GM19351 (cell line): ENCODE results near the gene PCYT2.

ENCODE experiments used
- ATAC-seq: cut with Tn5 transposase; IDR thresholded peaks from one replicate; pipeline ENCODE4 v1.9.1; 2021; ENCODE audit warnings: mild to moderate bottlenecking, moderate library complexity; ENCODE audit not compliant: unreplicated experiment

Gene PCYT2

DNA sequence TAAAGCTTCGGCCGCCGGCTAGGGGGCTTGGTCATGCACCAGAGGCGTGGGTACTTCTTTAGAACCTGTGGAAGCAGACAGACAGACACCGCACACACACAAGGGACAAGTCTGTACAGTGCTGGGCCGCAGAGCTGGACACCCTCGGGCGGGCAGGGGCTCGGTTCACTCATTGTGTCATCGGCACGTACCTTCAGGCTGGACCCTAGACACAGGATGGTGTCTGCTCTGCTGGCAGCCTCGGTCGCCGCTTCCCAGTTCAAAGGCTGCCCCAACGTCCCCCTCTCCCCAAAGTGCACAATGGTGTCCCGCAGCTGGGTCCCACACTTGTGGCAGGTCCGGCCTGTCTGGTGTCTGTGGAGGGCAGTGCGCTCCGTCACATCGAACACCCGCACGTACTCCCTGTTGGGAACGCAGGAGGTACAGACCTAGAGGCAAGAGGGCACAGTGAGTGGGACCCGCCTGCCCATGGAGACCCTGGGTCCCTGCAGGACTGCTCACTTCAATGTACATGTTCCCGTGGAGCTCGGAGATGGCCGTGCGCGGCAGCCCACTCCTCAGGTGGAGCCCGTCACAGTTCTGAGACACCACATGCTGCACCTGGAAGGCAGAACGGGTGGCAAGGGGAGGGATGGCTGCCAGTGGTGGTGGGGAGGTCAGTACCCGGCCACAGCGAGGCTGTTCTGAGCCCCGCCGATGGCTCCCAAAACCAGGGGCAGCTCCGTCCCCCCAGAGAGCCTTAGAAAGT lies 3.1 kb upstream of the PCYT2 start:
- ATAC-seq = no peak

DNA sequence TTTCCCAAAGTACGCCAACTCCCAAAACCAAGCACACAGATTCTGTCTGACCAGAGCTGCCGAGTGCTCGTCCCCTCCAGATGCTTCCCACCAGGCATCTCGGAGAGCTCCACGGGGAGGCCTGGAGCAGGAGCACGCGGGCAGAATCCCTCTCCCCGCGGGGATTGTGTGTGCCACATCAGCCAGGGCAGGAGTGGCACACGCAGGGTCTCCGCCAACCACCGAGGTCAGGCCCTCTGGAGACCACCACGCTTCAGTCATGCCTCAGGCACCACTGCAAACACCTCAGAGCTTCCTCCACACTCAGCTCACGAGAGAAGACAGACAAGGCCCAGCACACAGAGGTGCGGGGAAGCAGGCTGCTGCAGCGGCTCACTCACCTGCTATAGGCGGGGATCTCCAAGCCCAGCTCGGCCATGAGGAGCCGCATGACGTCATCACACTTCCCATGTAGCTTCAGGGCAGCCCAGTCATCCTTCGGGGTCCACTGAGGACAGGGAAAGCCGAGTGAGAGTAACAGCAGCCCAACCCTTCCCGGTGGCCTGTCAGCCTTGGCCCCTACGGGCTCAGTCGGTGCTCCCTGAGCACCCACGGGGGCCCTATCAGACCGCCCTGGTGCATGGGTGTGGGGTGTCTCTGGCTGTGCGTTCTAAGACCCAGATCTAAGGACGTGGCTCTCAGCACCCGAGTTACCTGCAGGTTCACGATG lies 2.3 kb upstream of the PCYT2 start:
- no peak for ATAC-seq

DNA sequence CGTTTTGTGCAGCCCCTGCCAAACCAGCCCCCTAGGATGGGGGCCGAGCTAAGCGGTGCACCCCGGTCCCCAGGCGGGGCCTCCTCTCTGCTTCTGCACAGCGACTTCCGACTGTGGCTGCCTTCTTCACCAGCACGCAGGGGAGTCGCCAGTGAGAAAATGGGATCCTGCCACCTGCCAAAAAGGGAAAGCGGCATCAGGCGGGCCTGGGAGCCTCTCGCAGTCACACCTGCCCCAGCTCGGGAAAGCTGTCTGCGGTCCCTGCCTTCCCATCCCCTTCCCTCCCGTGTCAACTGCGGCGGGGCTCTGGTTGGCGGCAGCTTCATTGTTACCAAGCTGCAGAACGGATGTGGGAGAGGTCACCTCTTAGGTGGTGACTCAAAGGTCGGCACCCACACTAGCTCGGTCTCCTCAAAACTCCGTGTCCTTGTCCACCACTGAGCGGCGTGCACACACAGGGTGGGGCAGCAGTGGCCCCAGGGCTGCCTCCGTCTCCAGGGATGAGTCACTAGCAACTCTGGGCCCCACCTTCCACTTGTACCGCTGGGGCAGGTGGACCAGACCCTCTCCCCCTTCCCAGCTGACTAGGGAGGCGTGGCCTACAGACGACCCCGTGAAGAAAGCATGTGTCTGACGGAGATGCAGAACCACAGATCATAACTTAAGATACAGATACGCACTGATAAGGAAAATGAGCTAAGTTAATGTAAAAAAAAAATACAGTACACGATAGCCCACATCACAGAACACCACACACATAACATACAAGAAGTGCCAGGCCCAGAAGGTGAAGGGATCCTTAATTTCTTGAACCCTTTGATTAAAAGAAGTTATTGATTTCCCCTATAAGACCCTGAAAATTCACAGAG lies 1.5 kb upstream of the PCYT2 start:
- no peak for ATAC-seq

DNA sequence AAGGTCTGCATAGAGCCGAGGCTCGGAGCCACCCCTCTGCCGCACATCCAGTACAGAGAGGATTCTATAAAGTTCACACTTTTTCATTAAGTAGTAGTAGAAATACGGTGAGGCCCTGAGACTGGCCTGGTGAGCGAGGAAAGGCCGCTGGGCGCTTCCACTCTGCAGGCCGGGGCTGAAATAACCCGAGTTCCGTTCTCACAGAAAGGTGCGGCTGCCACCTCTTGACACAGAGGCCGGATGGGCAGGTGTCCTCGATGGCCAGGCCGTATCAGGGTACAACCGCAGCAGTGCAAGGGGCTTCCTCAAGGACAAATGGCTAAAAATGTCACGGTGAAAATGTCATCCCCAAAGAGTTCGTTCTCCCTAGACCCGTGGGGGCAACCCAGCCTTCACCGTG lies 770 bp upstream of the PCYT2 start:
- ATAC-seq = no peak

DNA sequence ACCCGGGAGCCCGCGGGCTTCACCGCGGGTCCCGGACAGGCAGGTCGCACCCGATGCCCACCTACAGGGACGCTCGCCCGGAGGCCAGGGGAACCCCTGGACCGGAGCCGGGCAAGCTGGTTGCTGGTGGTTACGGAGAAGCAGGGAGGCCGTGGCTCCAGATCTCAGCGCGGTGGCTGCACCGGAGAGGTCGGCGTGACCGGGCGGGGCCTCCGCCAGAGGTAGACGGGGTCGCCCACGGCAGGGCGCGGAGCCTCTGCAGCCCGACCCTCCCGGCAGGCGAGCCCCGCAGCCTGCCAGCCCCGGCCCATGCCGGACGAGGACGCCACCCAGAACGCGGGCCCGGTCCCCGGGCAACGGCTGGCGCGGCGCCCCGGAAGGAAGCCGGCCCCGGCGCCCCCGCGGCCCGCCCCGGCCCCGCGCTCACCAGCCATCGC lies 341 bp downstream of the PCYT2 start:
- ATAC-seq = peak; percentile 28

DNA sequence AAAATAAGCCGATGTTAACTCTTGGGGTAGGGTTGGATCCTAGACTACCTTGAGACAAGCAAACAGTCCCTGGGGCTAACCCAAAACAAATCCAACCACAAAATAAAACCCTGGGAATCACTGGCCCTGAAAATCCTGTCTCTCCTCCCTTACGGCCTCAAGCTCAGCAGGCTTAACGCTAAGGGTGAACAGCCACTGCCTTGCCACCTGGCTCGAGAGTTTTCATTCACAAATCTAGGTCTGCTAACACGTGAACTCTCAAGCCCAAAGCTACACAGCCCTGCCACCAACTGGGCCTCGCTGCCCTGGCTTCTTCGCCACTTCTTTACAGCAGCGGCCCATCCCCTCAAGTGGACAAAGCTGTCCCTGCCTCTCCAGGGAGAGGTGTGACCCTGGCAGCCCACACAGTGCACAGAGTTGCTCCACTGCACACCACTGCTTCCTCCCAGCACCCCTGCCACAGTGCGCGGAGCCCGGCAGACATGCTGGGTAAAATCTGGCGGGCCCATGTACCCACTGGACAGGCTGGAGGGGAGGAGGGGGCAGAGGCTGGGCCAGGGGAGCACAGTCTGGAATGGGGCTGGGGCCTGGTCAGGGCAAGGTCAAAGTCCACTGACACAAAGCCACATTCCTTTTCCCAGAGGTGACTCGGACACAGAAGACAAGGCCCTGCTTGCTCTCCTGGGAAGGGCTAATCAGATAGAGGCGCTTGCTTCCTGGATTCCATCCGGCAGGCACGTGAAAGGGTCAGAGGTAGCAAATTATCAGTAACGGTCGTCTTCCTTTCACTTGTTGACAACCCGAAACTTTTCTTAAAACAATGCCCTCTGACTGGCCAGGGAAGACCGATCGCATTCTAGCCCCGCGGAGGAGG lies 996 bp downstream of the PCYT2 start:
- ATAC-seq = no peak

DNA sequence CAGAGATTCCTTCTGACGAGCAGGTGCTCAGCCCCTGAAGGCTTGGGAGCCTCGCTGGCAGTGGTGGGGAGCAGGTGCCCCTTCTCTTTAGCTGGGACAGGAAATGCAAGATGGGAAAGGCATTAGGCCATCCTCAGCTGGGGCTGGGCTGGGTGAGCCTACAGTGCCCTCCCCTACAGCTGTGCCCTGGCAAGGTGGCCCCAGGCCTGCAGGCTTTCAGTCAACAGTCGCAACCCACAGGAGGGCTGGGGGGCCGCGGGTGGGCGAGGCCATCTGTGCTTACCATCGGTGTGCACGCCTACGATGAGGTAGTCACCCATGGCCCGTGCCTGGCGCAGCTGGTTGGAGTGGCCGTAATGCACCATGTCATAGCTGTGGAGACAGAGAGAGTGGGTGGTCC lies 2.0 kb downstream of the PCYT2 start:
- no peak for ATAC-seq

DNA sequence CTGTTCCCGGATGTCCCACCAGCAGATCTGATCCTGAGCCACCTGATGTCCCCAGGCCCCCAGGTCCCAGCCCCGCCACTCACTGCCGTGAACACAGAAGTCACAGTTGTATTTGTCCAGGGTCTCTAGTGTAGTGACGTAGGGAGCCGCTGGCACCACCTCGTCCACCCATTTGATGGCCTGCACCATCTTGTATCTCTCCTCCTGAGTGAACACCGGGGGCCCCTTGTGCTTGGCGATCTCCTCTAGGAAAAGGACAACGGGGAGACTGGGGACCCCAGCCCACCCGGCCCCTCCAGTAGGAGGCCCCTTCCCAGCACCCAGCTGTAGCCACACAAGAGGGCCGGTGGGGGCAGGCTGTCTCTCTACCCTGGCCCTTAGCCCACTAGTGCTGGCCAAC lies 2.4 kb downstream of the PCYT2 start:
- no peak for ATAC-seq

DNA sequence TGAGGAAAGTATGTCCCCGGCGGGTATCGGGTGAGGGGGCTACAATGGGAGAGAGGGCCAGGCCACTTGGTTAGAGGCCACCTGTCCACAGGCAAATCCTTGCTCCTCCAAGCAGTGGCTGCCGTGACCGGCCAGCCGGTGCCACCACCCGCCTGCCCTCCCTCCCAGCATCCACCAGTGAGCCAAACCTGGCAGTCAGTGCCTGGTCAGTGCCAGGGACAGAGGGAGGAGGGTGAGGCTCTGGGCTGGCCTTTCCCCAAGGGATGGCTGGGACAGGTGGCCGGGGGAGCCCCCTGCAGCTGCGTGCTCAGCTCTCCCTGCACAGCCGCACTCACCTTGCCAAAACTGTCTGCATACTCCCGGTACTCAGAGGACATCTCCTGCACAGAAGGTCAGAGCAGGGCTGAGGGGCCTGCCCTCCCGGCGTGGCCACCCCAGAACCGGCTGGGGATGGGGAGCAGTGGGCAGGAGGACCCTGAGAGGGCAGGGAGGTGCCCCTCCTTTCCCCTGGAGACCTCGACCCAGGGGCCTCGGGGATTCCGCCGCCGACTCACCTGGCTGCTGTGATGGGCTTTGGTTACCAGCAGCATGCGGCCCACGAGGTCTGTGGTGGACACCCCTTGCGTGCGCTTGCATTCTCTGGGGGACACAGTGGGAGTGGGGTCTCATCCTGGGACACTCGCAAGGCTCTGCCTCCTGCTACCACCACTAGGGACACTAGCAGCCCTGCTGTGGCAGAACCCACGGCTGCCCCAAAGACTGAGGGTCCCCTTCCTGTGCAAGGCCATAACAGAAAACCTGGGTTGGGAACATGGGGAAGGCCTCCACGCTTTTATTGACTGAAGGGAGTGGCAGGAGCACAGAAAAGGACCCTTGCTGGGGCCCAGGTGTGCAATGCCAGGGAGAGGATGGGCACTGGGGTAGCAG lies 3.7 kb downstream of the PCYT2 start:
- ATAC-seq = no peak

DNA sequence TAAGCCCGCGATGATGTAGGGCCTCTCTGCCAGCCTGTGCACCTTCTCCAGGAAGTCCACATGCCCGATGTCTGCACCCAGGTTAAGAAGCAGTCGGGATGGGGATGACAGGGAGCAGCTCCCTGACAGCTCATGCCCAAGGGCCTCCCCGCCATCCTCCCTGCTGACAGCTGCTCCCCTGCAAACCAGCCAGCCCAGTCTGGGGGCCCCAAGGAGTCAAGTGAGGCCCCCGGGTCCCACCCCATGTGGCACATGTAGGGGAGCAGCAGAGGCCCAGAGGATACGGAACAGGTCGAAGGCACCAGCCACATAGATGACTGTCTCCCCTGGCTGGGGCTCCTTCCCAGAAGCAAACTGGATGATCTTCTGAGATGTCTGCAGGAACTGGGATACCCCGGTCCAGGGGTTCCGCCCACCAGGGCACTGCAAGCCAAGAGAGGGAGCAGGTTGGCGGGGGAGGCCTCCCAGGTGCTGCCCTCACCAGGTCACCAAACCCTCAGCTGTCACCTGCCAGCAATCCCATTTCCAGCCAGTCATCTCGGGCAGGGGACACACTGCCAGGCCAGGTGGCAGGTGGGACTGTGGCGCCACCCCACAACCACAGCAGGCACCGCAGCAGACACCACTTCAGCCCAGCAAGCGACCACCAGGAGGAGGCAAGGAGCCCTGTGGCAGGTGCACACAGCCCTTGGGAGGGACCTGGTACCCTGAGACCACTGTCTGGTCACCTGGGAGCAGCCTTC lies 4.6 kb downstream of the PCYT2 start:
- ATAC-seq = no peak

DNA sequence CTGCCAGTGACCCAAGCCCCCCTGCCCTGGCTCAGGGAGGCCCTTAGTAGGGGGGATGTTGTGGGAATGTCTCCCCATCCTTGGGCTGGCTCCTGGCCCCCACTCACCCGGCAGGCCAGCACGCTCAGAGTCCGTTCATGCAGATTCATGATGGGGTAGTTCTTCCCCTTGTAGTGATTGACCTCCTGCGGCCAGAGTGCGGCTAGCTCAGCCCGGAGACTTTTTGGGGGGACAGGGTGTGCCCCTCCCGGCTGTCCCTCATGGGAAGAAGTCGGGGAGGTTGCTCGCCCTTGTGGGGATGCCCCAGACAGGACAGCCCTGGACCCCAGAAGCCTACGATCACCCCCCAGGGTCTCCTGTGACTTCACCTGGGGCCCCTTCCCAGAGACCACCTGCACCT lies 5.2 kb downstream of the PCYT2 start:
- no peak for ATAC-seq

DNA sequence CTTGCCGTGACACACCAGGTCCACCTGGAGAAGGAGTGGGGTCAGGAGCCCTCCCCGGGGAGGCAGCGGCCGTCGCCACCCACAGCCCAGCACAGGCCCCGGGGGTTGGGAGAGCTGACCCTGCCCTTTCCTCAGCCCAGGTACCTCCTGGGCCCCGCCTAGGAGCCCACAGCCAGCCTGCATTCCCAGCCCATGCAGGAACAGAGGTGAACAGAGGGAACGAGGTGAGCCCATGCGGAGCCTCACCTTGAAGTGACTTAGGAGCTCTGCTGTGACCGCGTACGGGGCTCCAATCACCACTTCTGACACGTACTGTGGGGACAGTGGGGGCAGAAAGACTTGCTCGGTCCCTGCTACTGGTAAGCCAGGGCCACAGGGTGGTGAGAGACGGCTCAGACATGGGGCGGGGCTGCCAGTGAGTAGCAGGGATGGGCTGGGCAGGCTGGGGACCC lies 5.7 kb downstream of the PCYT2 start:
- no peak for ATAC-seq

DNA sequence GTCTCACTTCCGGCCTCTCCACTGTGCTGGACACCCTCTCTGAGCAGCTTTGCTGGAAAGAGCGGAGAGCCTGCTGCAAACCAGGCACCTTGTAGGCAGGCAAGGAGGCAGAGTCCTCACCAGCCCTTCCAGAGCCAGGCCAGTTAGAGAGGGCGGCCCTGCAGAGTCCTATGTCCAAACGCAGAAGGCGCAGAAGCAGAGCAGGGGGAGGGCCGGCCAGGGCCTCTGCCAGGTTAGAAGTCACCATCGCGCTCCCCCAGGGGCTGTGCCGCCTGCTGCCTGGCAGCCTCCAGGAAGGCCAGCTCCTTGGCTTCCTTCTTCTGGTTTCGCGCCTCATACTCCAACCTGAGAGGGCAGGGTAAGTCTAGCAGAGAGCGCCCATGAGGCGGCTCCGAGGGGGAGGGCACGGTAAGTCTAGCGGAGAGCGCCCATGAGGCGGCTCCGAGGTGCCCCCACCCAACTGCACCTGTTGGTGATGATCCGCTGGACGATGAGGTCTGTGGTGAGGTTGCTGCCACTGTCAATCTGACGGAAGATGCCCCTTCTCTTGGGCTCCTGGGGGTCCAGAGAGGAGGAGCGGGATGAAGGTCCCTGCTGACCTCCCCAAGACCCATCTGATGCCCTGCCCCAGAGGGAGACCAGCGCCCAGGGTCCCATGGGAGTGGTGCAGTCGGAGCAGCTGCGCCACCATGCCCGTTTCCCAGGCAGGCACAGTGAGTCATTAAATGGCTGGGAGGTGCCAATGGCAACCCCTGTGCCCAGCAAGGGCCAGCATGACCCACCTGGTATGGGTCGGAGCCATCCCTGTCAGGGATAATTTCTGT lies 6.4 kb downstream of the PCYT2 start:
- no peak for ATAC-seq

DNA sequence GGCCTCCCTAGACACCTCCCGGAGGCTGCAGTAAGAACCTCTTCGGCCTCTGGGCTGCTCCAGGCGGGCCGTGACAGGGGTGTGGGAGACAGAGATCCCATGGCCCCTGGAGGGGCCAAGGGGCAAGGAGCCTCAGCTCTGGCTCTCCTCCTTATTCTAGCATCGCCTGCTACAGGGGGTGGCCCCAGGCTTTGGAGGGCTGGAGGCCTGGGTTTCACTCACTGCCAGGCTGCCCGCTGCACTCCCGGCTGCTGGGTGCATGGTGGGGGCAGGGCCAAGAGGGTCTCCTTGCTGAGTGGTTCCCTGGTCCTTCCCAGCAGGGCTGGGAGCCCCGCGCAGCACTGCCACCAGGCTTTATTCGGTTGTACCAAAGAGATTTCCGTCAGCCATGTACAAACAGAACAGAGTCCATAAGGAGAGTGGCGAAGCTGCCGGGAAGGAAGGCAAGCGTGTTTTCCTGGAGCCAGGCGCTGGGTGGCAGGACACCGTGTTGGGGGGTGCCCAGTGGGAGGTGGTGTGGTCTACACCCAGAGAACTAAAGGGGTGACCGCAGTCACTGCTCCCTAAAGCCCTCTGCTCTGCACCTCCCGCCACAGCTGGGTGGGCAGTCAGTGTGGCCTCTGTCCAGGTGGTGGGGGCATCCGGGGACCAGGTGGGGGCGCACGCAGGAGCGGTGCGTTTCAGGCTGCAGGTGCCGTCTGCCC lies 7.2 kb downstream of the PCYT2 start:
- ATAC-seq = no peak

DNA sequence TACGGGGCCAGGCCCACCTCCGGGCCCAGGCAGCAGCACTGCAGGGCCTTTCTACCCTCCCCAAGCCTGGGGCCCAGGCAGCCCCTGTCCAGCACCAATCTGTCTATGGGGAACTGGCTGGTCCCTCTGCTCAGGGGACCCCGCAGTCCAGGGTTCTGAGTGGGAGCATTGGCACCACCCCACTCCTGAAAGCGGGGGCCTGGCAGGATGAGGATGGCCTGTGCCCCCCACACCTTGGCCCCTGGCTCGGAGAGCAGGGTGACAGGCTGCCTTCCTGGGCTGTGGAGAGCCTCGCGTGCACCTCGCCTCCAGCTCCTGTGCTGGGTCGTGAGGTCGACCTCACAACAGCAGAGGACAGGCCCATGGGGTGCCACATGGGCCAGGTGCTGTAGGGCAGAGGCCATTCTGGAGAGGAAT lies 7.8 kb downstream of the PCYT2 start:
- no peak for ATAC-seq

DNA sequence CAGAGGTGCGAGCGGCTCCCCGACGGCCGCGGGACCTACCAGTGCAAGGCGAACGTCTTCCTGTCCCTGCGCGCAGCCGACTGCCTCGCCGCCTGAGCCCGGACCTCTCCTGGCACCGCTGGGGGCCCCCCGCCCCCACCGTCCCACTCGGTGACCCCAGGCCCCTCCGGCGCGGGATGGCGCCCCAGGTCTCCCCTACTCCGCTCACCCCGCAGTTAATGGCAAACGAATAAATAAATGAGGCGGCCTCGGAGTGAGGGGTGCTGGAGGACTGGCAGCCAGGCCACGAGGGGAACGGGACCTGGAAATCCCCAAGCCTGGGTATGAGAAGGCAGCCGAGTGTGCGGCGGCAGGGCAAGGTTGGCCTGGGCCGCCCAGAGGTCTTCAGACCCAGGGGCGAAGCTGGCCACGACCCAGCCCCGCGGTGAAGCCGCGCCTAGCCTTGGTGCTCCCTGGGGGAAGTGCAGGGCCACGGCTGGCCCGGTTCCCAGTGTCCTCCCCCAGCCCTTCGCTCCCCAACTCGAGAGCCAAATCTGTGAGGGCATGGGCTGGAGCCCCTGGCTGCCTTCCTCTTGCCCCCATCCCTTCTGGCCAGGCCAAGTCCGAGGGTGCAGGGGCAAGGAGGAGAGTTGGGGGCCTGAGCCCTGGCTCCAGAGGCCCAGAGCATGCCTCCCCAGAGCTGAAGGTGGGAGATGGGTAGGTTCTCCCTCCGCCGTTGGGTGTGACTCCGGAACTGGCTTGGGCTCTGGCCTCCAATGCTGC lies 8.4 kb downstream of the PCYT2 start:
- no peak for ATAC-seq
